AG08396 (cell line): ENCODE results near the gene CNIH1.
"Not testable (repeated sequence)": the region's sequence is repeated elsewhere in the genome, so short reads cannot be mapped to it uniquely, and the experiment has no call there.

Source experiments
- DNase-seq: peaks from one replicate; pipeline ENCODE4 v3.0.0; 2012; ENCODE audit warnings: low spot score, mixed read lengths

CNIH1 gene

GRCh38 chr14:54427871-54428270 is 13.3 kb downstream of the CNIH1 start:
- no peak for DNase-seq

GRCh38 chr14:54425537-54426274 is 15.5 kb downstream of the CNIH1 start:
- no peak for DNase-seq

- DNase-seq: no peak
Observed at GRCh38 chr14:54425068-54425467, 16.1 kb downstream of the CNIH1 start.

GRCh38 chr14:54424479-54424901 is 16.7 kb downstream of the CNIH1 start:
- no peak for DNase-seq

GRCh38 chr14:54423991-54424390 is 17.2 kb downstream of the CNIH1 start:
- no peak for DNase-seq

GRCh38 chr14:54420478-54421142 is 20.6 kb downstream of the CNIH1 start:
- DNase-seq: peak; percentile 57

GRCh38 chr14:54411371-54411770 is 29.8 kb downstream of the CNIH1 start:
- DNase-seq: no peak

GRCh38 chr14:54410215-54410614 is 31.0 kb downstream of the CNIH1 start:
- no peak for DNase-seq

GRCh38 chr14:54403401-54404005 is 37.7 kb downstream of the CNIH1 start:
- not testable (repeated sequence) for DNase-seq

GRCh38 chr14:54399560-54399959 is 41.6 kb downstream of the CNIH1 start:
- DNase-seq: no peak

- peak; percentile 99 for DNase-seq
Observed at GRCh38 chr14:54396493-54397335, 44.5 kb downstream of the CNIH1 start, which contains the start of gene CDKN3. Gene CDKN3, plus strand, starts transcription at chr14:54397007. Its CDS starts 62 bp downstream, at chr14:54397069.

- DNase-seq: no peak
Observed at GRCh38 chr14:54396183-54396492, 45.0 kb downstream of the CNIH1 start.

- DNase-seq: no peak
Observed at GRCh38 chr14:54395716-54396115, 45.5 kb downstream of the CNIH1 start.

GRCh38 chr14:54395284-54395683 is 45.9 kb downstream of the CNIH1 start:
- no peak for DNase-seq

- DNase-seq: no peak
Observed at GRCh38 chr14:54394596-54394995, 46.6 kb downstream of the CNIH1 start.

GRCh38 chr14:54392986-54393884 is 47.9 kb downstream of the CNIH1 start:
- DNase-seq: not testable (repeated sequence)

GRCh38 chr14:54392131-54392859 is 48.9 kb downstream of the CNIH1 start:
- no peak for DNase-seq

GRCh38 chr14:54387328-54387727 is 53.8 kb downstream of the CNIH1 start:
- no peak for DNase-seq

- no peak for DNase-seq
Observed at GRCh38 chr14:54385556-54385955, 55.6 kb downstream of the CNIH1 start.

- DNase-seq: no peak
Observed at GRCh38 chr14:54383835-54384234, 57.3 kb downstream of the CNIH1 start.

- no peak for DNase-seq
Observed at GRCh38 chr14:54381821-54382220, 59.4 kb downstream of the CNIH1 start.
